ENCODE measurements around the gene PLEKHG4.

PLEKHG4 gene

GRCh38 chr16:67279296-67280089 lies at the start of gene PLEKHG4:
TSS of gene PLEKHG4 (plus strand) at chr16:67279532. CDS start at chr16:67280045, 513 bp downstream.
- peak; percentile 33 for DNase-seq

- no peak for DNase-seq
Observed at GRCh38 chr16:67229906-67230808, 49.2 kb upstream of the PLEKHG4 start.

- no peak for DNase-seq
Observed at GRCh38 chr16:67230809-67231660, 48.3 kb upstream of the PLEKHG4 start.

GRCh38 chr16:67233596-67233995 lies 45.7 kb upstream of the PLEKHG4 start:
- no peak for DNase-seq

- DNase-seq = no peak
Observed at GRCh38 chr16:67234180-67234597, 45.1 kb upstream of the PLEKHG4 start.

GRCh38 chr16:67235816-67236562 lies 43.3 kb upstream of the PLEKHG4 start:
- no peak for DNase-seq

- no peak for DNase-seq
Observed at GRCh38 chr16:67236563-67237395, 42.6 kb upstream of the PLEKHG4 start.

- DNase-seq = no peak
Observed at GRCh38 chr16:67237396-67238277, 41.7 kb upstream of the PLEKHG4 start.

GRCh38 chr16:67238278-67238575 lies 41.1 kb upstream of the PLEKHG4 start:
- DNase-seq = no peak

GRCh38 chr16:67238806-67239470 lies 40.4 kb upstream of the PLEKHG4 start:
- no peak for DNase-seq

GRCh38 chr16:67240506-67240905 lies 38.8 kb upstream of the PLEKHG4 start:
- DNase-seq = no peak

GRCh38 chr16:67241008-67241900 lies 38.1 kb upstream of the PLEKHG4 start:
- DNase-seq = no peak

- no peak for DNase-seq
Observed at GRCh38 chr16:67242138-67242730, 37.1 kb upstream of the PLEKHG4 start.

GRCh38 chr16:67243481-67243880 lies 35.9 kb upstream of the PLEKHG4 start:
- no peak for DNase-seq

- no peak for DNase-seq
Observed at GRCh38 chr16:67244387-67245185, 34.7 kb upstream of the PLEKHG4 start.

- no peak for DNase-seq
Observed at GRCh38 chr16:67245186-67245585, 34.1 kb upstream of the PLEKHG4 start.

GRCh38 chr16:67245674-67246080 lies 33.7 kb upstream of the PLEKHG4 start:
- no peak for DNase-seq
